HG02642 (cell line): ENCODE results near the gene SYTL3.
"Not testable (repeated sequence)": the region's sequence is repeated elsewhere in the genome, so short reads cannot be mapped to it uniquely, and the experiment has no call there.

Experiments used
- ATAC-seq: cut with Tn5 transposase; IDR thresholded peaks from one replicate; pipeline ENCODE4 v1.9.1; 2021; ENCODE audit warnings: mild to moderate bottlenecking; ENCODE audit not compliant: unreplicated experiment, poor library complexity

SYTL3 gene

DNA sequence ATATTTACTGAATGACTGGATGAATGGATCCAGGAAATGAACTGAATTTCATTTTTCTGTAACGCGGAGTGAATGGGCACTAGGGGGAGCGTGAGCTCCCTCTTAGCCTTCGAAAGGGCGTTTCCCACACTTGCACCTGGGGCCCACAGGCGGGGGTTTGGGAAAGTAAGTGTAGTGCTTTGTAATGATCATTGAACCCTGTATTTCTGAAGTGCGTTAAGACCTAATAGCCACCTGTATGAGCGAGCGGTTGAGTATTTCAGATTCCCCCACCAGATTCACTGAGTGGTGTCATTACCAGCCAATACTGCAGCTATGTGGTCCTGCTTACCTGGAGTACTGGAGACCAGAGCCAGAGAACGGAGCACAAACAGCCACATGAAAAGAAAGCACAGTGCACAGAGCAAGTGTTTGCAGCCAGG lies 10.5 kb downstream of the SYTL3 start:
- peak; percentile 48 for ATAC-seq

DNA sequence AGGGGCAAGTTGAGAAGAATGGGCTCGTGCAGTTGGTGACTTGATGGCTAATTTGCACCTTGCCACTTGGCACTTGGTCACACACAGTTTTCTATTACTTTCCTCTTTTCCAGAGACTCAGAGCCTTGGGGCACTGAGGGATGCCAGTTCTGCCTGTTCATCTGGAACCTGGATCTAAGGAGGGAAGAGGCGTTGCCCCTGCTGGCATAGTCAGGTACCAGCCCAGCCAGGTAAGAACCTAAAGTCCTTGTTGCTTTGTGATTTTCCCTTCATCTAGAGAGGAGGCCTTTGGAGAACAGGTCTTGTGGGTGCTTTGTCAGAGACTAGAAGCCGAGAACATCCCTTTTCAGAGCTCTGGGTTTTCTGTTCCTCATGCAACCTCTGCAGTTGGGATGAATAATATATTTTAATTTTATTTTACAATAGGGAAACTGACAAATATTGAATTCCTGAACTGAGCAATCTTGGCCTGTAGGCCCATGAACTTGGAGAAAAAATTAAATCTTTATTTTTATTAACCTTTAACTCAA lies 11.4 kb downstream of the SYTL3 start:
- no peak for ATAC-seq

DNA sequence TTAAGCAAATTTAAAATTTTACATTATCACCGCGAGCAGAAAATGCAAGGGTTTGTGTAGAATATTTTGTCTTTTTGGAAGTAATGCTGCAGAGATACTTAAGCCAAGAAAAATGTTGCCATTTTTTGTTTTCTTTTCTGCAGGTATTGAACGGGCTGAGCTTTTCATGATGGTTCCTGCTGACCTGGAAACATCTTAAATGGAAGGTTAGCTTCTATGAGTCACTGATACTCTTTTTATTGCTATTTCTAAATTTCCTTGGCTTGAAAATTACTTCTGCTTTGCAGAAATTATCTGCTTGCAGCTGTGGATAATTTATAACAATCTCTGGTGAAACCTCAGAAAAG lies 12.7 kb downstream of the SYTL3 start:
- ATAC-seq, result no peak

GRCh38 chr6:158662954-158663624 lies 13.2 kb downstream of the SYTL3 start:
- no peak for ATAC-seq

- ATAC-seq, result no peak
Observed at GRCh38 chr6:158663625-158664165, 13.8 kb downstream of the SYTL3 start.

GRCh38 chr6:158665332-158665731 lies 15.5 kb downstream of the SYTL3 start:
- no peak for ATAC-seq

- no peak for ATAC-seq
Observed at GRCh38 chr6:158666628-158667359, 16.9 kb downstream of the SYTL3 start.

DNA sequence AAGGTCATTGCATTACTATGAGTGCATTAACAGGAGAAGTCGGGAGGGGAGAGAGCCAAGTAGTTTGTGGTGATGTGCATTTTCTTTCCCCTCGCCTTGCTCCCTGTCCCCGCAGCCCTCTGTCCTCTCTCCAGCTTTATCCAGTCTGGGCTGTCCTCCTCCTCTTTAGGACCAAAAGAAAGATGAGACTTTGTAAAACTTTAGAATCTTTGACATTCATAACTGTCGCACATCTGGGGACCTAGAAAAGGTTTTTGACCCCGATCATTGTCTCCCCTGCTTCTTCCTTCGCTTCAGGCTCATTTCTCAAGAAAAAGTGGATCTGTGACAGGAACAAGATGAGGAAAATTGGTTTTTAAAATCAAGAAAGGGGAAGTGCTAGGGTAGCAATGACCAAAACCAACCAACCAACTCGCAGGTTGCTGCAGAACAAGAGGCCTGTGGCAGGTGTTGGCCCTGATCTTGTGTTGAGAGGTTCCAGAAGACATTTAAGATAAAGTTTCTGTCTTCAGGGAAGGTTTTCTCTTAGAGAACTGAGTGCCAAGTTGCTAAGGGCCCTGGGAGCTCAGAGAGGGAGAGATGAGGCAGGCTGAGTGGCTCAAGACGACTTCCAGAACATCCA lies 17.6 kb downstream of the SYTL3 start:
- no peak for ATAC-seq

DNA sequence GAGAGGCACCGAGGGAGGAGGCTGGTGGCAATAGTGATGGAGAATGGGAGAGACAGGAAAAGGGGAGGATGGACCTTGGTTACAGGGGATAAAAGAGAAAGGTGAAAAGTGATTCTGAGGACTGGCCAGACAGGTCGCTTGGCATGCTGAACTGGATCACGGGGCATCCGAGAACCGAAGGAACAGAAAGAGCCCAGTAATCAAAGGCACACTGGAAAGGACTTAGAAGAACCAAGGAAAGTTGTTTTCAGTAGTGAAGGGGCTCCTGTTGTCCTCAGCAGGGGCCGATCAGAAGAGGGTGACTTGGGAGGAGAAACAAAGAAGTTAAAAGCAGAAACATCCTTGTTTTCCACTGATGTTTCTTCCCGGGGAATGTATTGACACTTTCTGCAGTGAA lies 18.9 kb downstream of the SYTL3 start:
- no peak for ATAC-seq

DNA sequence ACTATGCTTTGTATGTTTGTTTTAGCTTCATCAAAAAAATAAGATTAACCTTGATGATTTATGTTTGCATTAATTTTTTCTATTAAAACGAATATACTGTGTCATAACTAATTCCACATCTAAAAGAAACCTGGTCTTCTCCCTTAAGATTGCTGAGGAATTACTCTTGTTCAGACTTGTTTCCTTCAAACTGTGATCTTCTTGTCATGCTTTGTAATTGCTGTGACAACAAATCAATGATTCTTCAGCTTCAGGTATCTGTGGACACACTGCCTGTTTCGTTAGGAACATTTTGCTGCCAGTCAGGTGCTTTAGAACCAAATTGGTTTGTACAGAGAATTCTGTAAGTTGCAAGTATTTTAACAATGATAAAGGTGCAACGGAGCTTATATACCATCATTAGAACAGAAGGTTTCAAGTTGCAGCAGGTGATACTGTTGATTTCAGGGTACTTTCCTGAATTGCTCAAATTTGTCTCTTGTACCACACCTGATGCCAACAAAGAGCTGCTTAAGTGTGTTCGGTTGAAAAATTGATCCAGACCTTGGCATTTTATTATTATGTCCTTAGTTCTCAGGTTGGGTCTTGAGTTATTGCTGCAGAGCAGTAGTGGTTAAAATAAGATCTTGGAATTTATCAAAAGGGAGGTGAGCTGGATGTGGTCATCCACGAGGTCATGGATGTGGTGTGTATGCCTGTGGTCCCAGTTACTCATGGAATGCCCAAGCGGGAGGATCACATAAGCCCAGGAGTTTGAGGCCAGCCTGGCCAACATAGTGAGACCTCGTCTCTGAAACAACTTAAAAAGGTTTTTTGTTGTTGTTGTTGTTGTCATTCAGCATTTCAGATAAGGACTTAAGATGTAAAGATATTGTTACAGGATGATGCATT lies 19.5 kb downstream of the SYTL3 start:
- no peak for ATAC-seq

DNA sequence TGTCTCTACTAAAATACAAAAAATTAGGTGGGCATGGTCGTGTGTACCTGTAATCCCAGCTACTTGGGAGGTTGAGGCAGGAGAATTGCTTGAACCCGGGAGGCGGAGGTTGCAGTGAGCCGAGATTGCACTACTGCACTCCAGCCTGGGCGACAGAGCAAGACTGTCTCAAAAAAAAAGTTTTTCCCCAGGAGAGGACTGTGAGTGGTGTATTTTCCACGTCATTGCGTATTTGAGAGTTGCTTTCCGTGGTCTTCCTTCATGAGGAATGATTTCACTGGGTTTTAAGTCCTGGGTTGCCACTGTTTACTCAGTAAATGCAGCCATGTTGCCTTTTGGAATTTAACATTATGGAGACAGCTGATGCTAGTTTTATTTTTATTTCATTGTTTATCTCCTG lies 22.3 kb downstream of the SYTL3 start:
- not testable (repeated sequence) for ATAC-seq

GRCh38 chr6:158672726-158673125 lies 22.9 kb downstream of the SYTL3 start:
- no peak for ATAC-seq

GRCh38 chr6:158674342-158675131 lies 24.7 kb downstream of the SYTL3 start:
- no peak for ATAC-seq

DNA sequence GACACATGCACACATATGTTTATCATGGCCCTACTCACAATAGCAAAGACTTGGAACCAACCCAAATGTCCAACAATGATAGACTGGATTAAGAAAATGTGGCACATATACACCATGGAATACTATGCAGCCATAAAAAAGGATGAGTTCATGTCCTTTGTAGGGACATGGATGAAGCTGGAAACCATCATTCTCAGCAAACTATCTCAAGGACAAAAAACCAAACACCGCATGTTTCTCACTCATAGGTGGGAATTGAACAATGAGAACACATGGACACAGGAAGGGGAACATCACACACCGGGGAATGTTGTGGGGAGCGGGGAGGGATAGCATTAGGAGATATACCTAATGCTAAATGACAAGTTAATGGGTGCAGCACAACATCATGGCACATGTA lies 27.2 kb downstream of the SYTL3 start:
- ATAC-seq, result not testable (repeated sequence)

- no peak for ATAC-seq
Observed at GRCh38 chr6:158677906-158678578, 28.2 kb downstream of the SYTL3 start.

- ATAC-seq, result no peak
Observed at GRCh38 chr6:158680015-158680414, 30.2 kb downstream of the SYTL3 start.

DNA sequence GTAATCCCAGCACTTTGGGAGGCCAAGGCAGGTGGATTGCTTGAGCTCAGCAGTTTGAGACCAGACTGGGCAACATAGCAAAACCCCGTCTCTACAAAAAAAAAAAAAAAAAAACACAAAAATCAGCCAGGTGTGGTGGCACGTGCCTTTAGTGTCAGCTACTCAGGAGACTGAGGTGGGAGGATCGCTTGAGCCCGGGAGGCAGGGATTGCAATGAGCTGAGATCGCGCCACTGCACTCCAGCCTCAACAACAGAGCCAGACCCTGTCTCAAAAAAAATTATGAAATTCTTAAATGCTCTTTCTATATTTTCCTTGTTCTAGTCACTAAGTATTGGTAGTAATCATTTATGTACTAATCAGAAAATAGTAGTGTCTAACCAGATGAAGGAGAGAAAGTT lies 30.6 kb downstream of the SYTL3 start:
- no peak for ATAC-seq

GRCh38 chr6:158684311-158684710 lies 34.5 kb downstream of the SYTL3 start:
- ATAC-seq, result no peak
